ENCODE measurements around the gene ZFP3.
"Not testable (repeated sequence)": the region's sequence is repeated elsewhere in the genome, so short reads cannot be mapped to it uniquely, and the experiment has no call there.

Gene ZFP3

DNA sequence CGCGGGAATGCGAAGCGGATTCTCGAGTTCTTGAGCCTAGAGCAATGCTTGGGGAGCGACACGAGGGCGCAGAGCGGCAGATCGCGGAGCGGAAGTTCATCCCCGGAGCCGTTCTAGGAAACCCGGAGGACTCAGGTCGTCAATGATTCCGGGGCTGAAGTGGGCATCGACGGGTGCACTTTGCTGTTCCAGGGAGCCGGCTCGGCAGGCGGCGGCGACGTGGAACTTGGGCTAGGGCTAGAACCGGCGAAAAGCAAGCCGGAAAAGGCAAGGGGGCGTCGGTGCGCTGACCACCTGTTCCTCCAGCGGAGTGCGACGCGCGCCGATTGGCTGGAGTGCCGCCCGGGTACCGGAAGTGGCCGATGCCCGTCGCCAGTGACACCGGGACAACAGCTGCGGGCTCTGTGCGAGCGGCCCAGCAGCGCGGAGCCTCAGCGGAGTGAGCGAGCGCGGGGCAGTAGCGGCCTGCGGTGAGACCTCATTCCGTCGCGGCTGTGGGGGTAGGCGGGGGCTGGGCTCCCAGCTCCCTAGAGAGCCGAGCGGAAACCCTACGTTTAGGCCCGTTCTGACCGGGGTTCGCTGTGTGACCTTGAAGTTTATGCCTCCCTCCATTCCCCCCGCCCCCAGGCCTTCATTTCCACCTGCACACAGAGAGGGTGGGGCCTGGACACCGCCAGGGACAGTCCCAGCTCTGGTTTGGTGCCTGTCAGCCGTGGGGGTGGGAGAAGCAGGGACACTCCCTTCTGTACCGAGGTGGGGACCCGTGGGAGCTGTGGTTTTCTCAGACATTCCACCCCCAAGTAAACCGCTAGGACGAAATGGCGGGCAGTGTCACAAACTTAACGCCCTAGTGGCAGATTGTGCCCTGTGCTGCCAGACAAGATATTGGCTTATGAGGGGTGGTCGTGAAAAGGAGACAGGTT is at the start of gene ZFP3:
ZFP3 (plus strand) TSS at position 362 of the 923 bp plus-strand sequence. CDS start 13,038 bp downstream, outside the sequence.
- peak; percentile 25 for DNase-seq

- not testable (repeated sequence) for DNase-seq
These were observed 48.1 kb upstream of the ZFP3 start for GRCh38 chr17:5030168-5030567.

DNA sequence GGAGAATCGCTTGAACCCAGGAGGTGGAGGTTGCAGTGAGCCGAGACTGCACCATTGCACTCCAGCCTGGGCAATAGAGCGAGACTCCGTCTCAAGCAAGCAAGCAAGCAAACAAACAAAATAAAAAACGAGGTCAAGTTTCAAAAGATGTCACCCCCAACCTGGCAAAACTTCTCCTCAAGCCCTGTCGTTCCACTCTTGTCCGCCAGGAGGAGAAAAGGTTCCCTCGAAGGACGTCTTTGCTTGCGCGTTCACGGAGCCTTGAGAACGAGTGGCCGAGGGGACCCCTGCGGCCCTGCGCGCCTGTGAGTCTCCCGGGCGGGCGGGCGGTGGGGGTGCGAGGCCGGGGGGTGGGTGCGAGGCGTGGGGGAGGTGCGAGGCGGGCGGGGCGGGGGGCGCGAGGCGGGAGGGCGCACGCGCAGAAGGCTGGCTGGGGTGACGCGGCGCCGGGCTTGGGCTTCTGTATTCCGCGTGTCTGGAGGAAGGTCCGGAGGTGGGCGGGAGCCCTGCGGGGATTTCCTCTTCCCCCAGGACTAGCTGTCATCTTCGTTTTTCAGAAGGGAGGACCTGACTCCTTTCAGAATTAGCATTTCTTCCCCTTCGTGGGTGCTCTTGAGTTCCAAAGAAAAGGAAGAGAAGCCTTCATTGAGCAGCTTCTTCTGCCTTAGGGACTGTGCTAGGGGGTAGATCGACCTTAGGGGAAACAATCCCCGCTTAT is 46.7 kb upstream of the ZFP3 start:
- DNase-seq: no peak

GRCh38 chr17:5032865-5033264 is 45.4 kb upstream of the ZFP3 start:
- no peak for DNase-seq

GRCh38 chr17:5033352-5034015 is 44.8 kb upstream of the ZFP3 start:
- no peak for DNase-seq

DNA sequence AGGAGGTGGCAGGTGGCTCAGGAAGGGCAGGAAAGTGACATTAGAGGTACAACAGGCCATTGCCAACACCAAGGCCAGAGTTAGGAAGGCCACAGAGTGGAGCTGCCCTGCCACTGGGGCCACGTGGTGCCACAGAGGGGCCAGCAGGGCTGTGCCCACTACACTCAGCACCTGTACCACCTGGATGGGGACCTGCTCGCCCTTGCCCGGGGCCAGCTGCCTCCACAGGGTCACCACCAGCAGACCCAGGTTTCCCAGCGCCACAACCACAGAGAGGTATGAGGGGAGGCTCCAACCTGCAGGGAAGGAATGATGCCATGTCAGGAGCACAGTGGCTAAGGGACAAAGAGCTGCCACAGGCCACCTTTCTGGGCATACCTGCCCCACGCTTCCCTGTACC is 44.2 kb upstream of the ZFP3 start:
- DNase-seq: no peak

DNA sequence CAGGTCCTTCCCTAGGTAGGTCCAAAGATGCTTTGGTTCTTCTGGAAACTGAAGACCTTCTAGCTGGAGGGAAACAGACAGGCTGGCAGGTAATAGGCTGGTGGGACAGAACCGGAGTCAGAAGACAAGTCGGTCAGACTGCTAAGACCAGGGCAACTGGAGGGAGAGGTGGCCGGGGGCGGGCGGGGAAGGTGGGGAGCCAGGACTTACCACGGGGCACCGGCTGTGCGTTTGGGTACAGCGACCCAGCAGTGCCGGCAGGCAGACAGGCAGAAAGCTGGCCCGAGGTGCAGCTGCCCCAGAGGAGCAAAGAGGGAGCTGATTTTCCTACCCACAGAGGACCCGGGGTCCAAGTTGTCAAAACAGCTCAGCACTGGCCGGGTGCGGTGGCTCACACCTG is 43.6 kb upstream of the ZFP3 start:
- no peak for DNase-seq

DNA sequence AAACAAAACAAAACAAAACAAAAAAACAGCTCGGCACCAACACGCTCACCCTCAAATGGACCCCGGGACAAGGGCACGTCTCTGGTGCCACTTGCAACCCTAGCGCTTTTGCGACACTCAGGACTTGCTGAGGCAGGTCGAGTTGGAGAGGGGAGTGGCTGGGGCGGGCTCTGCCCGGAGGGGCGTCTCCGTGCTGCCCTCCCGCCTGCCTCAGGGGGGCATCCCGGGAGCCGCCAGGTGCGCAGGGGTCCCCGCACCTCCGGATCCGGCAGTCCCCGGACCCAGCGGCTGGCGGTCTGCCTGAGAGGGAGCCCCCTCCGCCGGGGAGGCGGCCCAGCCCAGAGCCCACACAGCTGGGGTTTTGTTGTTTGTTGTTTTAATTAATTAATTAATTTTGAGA is 43.0 kb upstream of the ZFP3 start, which contains the start of gene SLC52A1:
SLC52A1 (minus strand) TSS at position 112 of the 400 bp plus-strand sequence. CDS start 820 bp downstream, outside the sequence.
- no peak for DNase-seq

DNA sequence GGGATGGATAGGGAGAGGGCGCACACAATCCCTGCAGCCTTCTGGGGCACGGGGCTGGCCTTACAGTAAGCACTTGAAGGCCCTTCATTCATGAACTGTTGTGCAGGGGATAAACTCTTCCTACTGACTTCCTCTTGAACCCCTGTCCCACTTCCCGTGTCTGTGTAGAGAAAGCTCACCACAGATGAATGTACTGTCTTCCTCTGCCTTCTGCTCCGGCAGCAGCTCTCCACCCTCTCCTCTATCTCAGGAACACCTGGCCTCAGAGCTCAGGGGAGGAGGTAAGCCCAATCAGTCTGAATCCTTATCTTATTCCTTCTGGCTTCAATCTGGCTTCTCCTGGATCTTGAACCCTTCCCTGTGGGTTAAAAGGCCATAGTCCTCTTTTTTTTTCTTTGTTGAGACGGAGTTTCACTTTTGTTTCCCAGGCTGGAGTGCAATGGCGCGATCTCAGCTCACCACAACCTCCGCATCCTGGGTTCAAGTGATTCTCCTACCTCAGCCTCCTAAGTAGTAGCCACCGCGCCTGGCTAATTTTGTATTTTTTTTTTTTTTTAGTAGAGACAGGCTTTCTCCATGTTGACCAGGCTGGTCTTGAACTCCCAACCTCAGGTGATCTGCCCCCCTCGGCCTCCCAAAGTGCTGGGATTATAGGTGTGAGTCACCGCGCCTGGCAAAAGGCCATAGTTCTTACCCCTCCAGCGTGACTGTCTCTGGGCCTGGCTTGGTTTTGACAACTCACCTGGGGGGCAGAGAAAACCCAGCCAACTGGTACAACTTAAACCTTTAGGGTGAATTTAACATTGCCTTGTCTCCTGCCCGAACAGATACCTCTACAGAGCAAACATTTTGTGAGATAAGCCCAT is 35.9 kb upstream of the ZFP3 start:
- DNase-seq: no peak

DNA sequence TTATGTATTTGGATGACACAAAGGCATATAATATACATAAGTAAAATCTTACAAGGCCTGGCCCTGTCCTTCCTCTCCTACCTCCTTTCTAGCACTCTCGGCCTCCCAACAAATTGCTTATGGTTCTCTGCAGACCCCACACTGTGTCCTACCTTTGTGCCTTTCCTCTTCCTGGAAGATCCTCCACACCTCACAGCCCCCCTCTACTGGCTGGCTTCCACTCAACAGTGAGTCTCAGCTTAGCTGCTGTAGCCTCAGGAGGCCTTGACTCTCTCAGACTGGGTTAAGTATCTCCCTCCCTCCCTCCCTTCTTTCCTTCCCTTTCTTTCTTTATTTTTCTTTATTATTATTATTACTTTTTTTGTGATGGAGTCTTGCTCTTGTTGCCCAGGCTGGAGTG is 34.7 kb upstream of the ZFP3 start:
- DNase-seq: no peak

- no peak for DNase-seq
These were observed 33.6 kb upstream of the ZFP3 start for GRCh38 chr17:5044630-5045029.

DNA sequence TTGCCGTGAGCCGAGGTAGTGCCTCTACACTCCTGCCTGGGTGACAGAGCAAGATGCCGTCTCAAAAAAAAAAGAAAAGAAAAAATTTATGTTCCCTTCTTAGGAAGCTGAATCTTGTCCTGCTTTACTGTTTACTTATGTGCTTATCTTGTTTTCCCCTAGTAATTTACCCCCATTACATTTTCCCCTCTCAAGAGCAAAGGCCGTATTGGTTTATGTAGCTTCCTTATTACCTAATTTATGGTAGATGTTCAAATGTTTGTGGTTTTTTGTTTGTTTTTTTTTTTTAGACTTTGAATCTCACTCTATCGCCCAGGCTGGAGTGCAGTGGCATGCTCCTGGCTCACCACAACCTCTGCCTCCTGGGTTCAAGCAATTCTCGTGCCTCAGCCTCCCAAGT is 32.8 kb upstream of the ZFP3 start:
- no peak for DNase-seq

GRCh38 chr17:5047446-5047845 is 30.8 kb upstream of the ZFP3 start:
- no peak for DNase-seq

- no peak for DNase-seq
These were observed 28.9 kb upstream of the ZFP3 start for GRCh38 chr17:5049314-5049841.

GRCh38 chr17:5050278-5050677 is 28.0 kb upstream of the ZFP3 start:
- no peak for DNase-seq

DNA sequence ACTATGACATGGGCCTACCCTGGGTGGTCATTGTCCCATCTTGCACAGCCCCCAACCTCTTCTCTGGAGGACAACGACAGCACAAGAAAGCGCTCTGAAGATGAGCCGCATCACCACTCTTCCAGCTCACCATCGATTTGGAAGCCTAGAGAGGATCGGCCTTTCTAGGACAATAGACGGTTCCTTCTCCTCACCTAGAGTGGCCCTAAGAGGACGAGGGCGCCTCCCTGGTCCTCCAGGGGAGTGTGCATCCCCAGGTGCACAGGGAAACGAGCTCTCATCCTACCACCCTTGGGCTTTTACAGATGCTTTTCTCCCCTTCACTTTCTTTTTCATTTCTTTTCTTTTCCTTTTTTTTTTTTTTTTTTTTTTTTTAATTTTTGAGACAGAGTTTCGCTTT is 22.7 kb upstream of the ZFP3 start:
- no peak for DNase-seq

DNA sequence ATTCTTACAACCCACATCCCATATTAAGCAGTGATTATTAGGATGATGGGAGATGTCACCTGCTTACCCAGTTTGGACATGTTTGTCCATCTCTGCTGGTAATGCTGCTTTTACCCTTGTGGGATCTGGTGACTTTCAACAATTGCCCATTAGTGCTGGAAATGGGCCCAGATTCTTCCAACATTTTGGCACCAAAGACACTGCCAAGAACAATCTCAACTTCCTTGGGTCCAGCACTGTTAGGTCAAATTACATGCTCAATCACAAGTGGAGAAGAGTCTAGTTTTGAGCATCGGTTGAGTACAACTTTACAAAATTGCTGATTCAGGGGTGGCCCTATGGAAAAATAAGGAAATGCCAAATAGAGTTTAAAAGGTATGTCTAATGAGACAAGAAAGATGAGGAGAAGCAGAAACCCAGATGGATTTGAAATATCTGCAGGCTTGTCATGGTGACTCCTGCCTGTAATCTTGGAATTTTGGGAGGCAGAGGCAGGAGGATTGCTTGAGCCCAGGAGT is 13.0 kb upstream of the ZFP3 start:
- DNase-seq: no peak

GRCh38 chr17:5068236-5068635 is 10.0 kb upstream of the ZFP3 start:
- DNase-seq: no peak

DNA sequence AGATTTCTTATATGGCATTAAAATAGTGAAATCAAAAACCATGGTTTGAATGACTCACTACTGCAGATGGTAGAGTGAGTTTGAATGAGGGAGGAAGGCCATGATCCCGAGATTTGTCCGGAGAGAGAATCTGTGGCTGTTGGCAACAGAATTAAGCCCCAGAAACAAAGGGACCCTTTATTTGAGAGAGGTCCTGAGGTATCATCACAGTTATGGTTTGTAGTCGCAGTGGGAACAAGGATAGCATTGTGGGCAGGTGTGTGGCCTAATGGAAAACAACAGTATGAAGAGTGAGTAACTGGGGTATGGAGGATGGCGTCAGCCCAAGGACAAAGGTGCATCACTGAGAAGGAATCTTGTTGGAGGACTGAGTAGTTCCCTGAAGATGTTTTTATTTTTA is 8.5 kb upstream of the ZFP3 start:
- no peak for DNase-seq

DNA sequence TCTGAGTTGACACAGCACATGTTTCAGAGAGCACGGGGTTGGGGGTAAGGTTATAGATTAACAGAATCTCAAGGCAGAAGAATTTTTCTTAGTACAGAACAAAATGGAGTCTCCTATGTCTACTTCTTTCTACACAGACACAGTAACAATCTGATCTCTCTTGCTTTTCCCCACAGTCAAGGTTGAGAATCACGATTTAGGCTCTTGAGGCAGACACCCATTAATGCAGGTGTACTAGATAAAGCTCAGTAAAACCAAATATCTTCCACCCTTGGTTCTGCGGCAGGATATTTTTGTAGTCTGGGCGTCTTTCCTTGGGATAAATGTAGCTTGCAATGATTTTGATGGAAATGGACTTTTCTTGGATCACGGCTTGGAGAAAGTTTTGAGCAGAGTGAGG is 2.8 kb upstream of the ZFP3 start:
- not testable (repeated sequence) for DNase-seq

DNA sequence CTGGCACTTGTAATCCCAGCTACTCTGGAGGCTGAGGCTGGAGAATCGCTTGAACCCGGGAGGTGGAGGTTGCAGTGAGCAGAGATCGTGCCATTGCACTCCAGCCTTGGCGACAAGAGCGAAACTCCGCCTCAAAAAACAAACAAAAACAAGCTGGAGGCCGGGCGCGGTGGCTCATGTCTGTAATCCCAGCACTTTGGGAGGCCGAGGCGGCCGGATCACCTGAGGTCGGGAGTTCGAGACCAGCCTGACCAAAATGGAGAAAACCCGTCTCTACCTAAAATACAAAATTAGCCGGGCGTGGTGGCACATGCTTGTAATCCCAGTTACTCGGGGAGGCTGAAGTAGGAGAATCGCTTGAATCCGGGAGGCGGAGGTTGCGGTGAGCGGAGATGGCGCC is 992 bp upstream of the ZFP3 start:
- not testable (repeated sequence) for DNase-seq

DNA sequence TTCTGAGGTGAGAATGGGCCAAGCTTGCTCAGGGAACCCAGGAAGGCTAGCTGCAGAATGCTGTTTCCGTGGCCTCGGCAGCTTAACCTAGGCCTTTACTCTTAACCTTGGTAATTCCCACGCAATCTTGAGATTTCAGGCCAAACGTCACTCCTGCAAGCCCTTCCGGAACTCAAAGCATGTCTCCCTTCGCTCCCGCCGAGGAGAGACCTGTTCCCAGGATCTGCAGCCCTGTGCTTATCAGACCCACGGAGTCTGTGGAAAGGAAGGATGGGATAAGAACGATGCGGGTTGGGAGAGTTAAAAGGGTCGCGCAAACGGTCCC is 524 bp upstream of the ZFP3 start:
- no peak for DNase-seq

All from NCI-H2081 treated with DMSO at 0.1 percent for 48 hours (cell line).